Retinal pigment epithelial cell (primary cell): Measurements from ENCODE around the gene GRIN3A.

ENCODE experiments used
- DNase-seq: peaks from one replicate; pipeline ENCODE4 v3.0.0-alpha.2; 2010; ENCODE audit warnings: low read depth
- H3K4me3 ChIP-seq: 2 replicates; pipeline ENCODE4 v1.5.1; 2011; ENCODE audit warnings: mild to moderate bottlenecking, low read length, control low read depth, moderate library complexity
- TF ChIP-seq, protein P1 (sequence below): conservative IDR thresholded peaks from 2 replicates; pipeline ENCODE4 v1.5.1; 2011; ENCODE audit warnings: low read depth, low read length, control low read depth, inconsistent platforms

GRIN3A gene

DNA sequence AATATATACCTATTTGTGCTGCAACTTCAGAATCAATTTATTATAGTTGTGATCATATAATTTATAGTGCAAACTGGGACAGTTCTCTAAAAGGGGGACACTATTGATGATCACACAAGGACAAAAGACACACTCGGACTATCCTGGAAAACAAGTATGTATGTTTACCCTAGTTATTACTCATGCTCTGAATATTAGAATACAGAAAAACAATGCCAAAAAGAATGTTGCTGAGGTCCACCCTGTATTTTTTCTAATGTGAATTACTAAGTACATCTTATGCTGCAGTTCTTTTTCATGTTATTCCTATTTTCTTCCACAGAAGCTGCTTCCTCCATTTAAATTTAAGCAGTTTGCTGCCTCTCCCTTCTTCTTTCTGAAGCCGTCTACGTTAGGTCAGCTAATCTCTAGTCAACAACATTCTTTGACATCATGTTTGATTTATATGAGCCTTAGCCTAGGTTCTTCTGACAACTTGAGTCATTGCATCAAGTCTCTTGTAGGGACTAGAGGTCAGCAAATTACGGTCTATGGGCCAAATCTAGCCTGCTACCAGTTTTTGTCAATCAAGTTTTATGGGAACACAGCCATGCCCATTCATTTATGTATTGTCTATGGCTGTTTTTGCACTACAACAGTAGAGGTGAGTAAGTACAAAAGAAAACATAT lies 103.6 kb downstream of the GRIN3A start:
- no peak for DNase-seq
- no peak overlapping the region for H3K4me3 ChIP-seq
- TF ChIP-seq, protein P1, sequence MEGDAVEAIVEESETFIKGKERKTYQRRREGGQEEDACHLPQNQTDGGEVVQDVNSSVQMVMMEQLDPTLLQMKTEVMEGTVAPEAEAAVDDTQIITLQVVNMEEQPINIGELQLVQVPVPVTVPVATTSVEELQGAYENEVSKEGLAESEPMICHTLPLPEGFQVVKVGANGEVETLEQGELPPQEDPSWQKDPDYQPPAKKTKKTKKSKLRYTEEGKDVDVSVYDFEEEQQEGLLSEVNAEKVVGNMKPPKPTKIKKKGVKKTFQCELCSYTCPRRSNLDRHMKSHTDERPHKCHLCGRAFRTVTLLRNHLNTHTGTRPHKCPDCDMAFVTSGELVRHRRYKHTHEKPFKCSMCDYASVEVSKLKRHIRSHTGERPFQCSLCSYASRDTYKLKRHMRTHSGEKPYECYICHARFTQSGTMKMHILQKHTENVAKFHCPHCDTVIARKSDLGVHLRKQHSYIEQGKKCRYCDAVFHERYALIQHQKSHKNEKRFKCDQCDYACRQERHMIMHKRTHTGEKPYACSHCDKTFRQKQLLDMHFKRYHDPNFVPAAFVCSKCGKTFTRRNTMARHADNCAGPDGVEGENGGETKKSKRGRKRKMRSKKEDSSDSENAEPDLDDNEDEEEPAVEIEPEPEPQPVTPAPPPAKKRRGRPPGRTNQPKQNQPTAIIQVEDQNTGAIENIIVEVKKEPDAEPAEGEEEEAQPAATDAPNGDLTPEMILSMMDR: no peak

DNA sequence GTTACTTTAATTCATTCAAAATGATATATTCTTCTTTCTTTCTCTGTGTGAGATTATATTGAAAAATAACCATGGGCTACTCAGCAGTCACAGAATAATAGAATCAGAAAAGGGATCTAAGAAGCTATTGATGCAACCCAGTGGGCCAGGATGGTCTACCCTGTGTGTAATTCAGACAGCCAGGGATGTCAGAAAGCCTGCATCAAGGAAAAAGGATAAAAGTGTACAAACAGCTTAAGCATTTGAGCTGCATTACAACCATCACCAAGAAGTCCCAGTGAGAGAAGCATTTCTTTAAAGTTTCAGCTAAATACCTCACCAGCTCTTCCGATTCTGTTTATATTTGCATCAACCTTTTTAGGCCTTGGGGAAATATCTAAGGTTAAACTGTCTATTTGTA lies 105.8 kb downstream of the GRIN3A start:
- DNase-seq: no peak
- H3K4me3 ChIP-seq: no peak overlapping the region
- TF ChIP-seq, protein P1: no peak

DNA sequence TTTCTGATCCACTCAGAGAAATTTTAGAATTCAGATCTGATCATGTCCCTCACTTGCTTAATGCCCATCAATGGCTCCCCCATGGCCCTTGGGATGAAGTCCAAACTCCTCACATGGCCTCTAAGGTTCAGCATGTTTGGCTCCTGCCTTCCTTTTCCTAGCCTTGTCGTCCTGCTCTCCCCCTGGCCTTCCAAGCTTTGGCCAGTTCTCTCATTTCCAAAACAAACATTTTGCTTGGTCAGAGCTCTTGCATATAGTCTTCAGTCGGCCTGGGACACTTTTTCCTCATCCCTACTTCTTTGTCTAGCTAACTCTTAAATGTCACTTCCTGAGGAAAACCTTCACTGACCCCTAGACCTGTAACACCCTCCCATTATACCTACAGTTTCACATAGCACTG lies 106.6 kb downstream of the GRIN3A start:
- TF ChIP-seq, protein P1: no peak
- H3K4me3 ChIP-seq: no peak overlapping the region
- DNase-seq: no peak

DNA sequence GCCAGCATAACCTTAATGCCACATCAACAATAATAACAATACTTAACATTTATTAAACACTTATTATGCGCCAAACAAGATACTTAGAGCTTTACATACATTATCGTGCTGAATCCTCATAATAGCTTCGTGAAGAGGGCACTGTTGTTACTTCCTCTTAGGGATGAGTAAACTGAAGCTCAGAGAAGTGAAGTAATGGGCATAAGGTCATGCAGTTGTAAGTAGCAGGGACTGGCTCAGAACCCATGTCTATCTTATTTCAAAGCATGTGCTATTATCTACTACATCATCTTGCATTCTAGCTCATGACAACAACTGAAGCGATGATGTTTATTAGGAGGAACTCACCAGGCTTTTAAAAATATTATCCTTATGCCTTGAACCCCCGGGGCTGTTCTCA lies 108.8 kb downstream of the GRIN3A start:
- TF ChIP-seq, protein P1: no peak
- no peak for DNase-seq
- no peak overlapping the region for H3K4me3 ChIP-seq

DNA sequence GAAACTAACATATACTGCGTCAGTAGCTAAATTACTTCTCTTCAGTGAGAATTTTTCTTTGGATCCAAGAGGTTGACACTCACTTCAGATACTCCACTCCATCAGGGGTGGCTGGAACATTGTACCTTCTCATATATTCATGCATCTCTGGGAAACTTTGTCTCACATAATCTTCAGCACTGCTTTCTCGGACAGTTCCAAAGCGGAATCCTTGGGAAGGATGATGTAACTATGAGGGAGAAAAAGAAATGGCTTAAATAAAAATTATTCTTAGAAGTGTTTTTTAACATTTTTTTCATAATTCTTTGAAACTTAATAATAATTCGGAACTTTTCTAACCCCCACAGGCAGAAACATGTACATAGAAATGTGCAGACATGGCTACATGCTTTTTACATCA lies 110.3 kb downstream of the GRIN3A start:
- no peak overlapping the region for H3K4me3 ChIP-seq
- no peak for DNase-seq
- TF ChIP-seq, protein P1: no peak

DNA sequence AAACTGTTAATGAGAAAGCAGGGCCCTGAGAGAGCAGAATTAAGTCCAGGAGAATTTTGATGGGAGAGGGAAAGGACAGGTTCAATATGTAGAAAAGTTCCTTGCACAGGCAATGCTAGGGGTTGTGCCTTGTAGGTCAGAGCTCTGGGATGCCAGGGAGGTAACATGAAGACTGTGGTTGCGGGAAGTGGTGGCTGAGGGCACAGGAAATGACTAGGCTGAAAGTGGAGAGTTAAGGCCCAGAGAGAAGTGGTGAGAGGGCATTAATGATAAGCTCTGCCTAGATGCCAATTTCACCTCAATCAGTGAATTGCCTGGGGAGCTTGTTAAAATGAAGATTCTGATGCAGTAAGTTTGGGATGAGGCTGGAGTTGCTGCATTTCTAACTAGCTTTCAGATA lies 112.2 kb downstream of the GRIN3A start:
- TF ChIP-seq, protein P1: no peak
- DNase-seq: no peak
- no peak overlapping the region for H3K4me3 ChIP-seq

DNA sequence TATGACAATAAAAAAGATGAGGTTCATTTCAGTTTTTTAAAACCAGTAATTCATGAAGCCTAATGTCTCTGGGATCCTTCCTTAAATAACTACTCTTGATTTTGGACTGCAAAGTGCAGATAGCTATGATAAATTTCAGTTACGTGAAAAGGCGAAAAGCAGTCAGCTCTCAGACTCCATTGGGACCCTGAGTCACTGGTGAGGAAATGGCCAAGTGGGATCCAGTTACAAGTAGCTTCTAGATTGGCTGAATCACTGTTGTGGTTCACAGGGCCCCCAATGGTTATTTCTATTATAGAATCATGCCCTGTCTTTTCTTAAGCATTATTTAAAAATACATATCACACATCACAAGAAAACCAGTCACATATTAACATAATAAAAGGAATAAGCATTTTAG lies 112.6 kb downstream of the GRIN3A start:
- no peak for DNase-seq
- TF ChIP-seq, protein P1: no peak
- H3K4me3 ChIP-seq: no peak overlapping the region
